Transverse colon (tissue), 4 donors: ENCODE results near the gene CANT1. TPM values are rescaled to one million over a fixed set of nuclear protein-coding genes. Genes with fewer than 3 reads are reported as not detected.

Source experiments
- DNase-seq: peaks from one replicate; pipeline ENCODE4 v3.0.0-alpha.2; 2019
- H3K27ac ChIP-seq, 4 donors: fragments of 200-600 bp; sonication (generic); 2 replicates each; pipeline ENCODE4 v1.5.1; 2016 to 2018; ENCODE audit warnings: inconsistent platforms in 4 of 4
- H3K27me3 ChIP-seq: fragments of 200-600 bp; sonication (generic); 2 replicates; pipeline ENCODE4 v1.5.1; 2017; ENCODE audit warnings: inconsistent platforms
- H3K36me3 ChIP-seq, 4 donors: fragments of 200-600 bp; sonication (generic); 2 replicates each; pipeline ENCODE4 v1.5.1; 2017 to 2019; ENCODE audit warnings: inconsistent platforms in 4 of 4
- H3K4me1 ChIP-seq, 4 donors: fragments of 200-600 bp; sonication (generic); 2 replicates each; pipeline ENCODE4 v1.5.1; 2017 to 2020; ENCODE audit warnings: inconsistent platforms in 4 of 4
- H3K4me3 ChIP-seq, 4 donors: fragments of 200-600 bp; sonication (generic); 1 replicate in 1 of 4; 2 replicates in 3 of 4; pipeline versions ENCODE4 v1.5.1 to v1.6.1; 2017 to 2019; ENCODE audit warnings: inconsistent platforms in 4 of 4
- H3K9me3 ChIP-seq, 2 donors: fragments of 200-600 bp; sonication (generic); 2 replicates each; pipeline ENCODE4 v1.5.1; 2017 to 2019; ENCODE audit warnings: inconsistent platforms in 2 of 2
- EP300 ChIP-seq: sonication (generic); formaldehyde crosslinking; IDR thresholded peaks from one replicate; pipeline ENCODE4 v1.6.1; 2017; ENCODE audit warnings: antibody characterized with exemption, low read depth
- POLR2A ChIP-seq: fragments of 450-650 bp; IDR thresholded peaks from one replicate; pipeline ENCODE4 v1.6.1; 2016; ENCODE audit warnings: antibody characterized with exemption, mild to moderate bottlenecking, moderate library complexity
- POLR2AphosphoS5 ChIP-seq, 3 donors: sonication (generic); formaldehyde crosslinking; IDR thresholded peaks; one replicate each; pipeline ENCODE4 v1.6.1; 2016; ENCODE audit warnings: antibody characterized with exemption in 3 of 3
- WGBS, 2 donors: methylation state at CpG; one replicate each; pipeline ENCODE4 v1.1.5; 2018; ENCODE audit warnings: low coverage in 1 of 2; 5-methylcytosine and 5-hydroxymethylcytosine counted together
- in situ Hi-C, 4 donors: fragments of 200-750 bp; cut with MboI; loops; one replicate each; pipeline versions ENCODE4 v1.15.0 to v1.15.1; 2017; ENCODE audit warnings: low sequenced_read_pairs in 3 of 4, low pct_ligation_motif_present in 1 of 4, low pct_unique_long_range_greater_than_20kb in 1 of 4
- intact Hi-C: fragments of 100-400 bp; cut with DNase I; formaldehyde crosslinking; loops from one replicate; pipeline ENCODE4 v1.15.1; 2023; ENCODE audit warnings: low total_unique reads
- total RNA-seq, 4 donors: library from RNA; depleted of rRNA; stranded (reverse); fragments of >200 nt; gene quantifications; one replicate each; pipeline ENCODE4 v1.1.0, GENCODE V29; 2016
- TF ChIP-seq, protein P1 (sequence below), 5 experiments: fragments of 200-600 bp in 3 of 5; fragments of 450-650 bp in 2 of 5; sonication (generic) in 3 of 5; IDR thresholded peaks; 1 replicate in 2 of 5; 2 replicates in 3 of 5; pipeline ENCODE4 v1.5.1; 2016 to 2017; ENCODE audit warnings: antibody characterized with exemption in 5 of 5, inconsistent platforms in 3 of 5, mild to moderate bottlenecking in 2 of 5, moderate library complexity in 1 of 5

The CANT1 gene
- total RNA-seq, 4 donors from 2014 or later: 89.4 to 231 (median 138) TPM

- H3K36me3 ChIP-seq: no peaks in the 10 kb centered on the region
- WGBS, 2 donors: 81% methylated on average over 10 of the region's 10 CpGs; no CpG with 5 or more reads in 1 of the 2 donors
- intact Hi-C loops (no loop called here), in situ Hi-C loops (no loop called here)
- H3K27ac ChIP-seq: peak overlapping the region; percentile 10 to 61 (median 36)
- DNase-seq: no peak
- H3K9me3 ChIP-seq: peaks cover 0 to 8% of the 10 kb centered on the region in 2 donors
- peaks cover under 1 to 16% (median 6%) of the 10 kb centered on the region in 4 donors for H3K4me1 ChIP-seq
- no peak for TF ChIP-seq POLR2A
- H3K4me3 ChIP-seq: no peak overlapping the region
- no peaks in the 10 kb centered on the region for H3K27me3 ChIP-seq
Observed at GRCh38 chr17:78952706-78953105, 56.9 kb downstream of the CANT1 start.

DNA sequence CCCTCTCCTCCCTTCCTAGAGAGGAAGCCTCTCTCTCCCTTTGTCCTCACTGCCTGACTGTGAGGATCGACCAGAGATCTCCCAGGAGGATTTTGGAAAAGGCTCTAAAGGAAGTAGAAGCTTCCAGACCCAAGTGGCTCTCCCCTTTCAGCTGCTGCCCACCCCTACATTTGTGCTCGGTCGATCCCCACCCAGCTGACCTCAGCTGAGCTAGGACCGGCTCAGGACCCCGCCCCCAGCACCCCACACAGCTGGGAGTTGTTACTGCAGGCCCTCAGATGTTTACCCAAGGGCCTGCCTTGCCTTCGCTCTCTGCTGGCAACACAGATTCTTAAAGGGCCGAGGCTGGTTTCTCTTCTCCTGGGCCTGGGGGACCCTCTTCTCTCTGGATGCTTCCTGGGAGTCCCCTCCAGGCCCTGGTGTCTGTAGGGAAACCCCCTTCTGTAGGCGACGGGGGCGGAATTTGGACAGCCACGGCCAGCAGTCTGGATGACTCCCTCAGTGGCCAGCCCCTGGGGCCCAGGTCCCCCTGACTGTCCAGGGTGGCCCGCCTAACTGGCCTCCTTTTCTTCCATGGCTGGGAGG, 57.5 kb downstream of the CANT1 start:
- peak overlapping the region; percentile 10 to 61 (median 36) for H3K27ac ChIP-seq
- no peaks in the 10 kb centered on the region for H3K36me3 ChIP-seq
- H3K4me1 ChIP-seq: peaks cover 3 to 23% (median 7%) of the 10 kb centered on the region in 4 donors
- in situ Hi-C loops (no loop called here), intact Hi-C loops (no loop called here)
- no peaks in the 10 kb centered on the region for H3K27me3 ChIP-seq
- H3K9me3 ChIP-seq: peaks cover 0 to 8% of the 10 kb centered on the region in 2 donors
- H3K4me3 ChIP-seq: no peak overlapping the region
- WGBS, 2 donors: 0 to 41% methylated on average over 1 to 12 of the region's 12 CpGs
- TF ChIP-seq POLR2A (no peak), POLR2AphosphoS5 (IDR thresholded peaks at IDR 0.05) (no peak), EP300 (no peak)
- TF ChIP-seq, protein P1, sequence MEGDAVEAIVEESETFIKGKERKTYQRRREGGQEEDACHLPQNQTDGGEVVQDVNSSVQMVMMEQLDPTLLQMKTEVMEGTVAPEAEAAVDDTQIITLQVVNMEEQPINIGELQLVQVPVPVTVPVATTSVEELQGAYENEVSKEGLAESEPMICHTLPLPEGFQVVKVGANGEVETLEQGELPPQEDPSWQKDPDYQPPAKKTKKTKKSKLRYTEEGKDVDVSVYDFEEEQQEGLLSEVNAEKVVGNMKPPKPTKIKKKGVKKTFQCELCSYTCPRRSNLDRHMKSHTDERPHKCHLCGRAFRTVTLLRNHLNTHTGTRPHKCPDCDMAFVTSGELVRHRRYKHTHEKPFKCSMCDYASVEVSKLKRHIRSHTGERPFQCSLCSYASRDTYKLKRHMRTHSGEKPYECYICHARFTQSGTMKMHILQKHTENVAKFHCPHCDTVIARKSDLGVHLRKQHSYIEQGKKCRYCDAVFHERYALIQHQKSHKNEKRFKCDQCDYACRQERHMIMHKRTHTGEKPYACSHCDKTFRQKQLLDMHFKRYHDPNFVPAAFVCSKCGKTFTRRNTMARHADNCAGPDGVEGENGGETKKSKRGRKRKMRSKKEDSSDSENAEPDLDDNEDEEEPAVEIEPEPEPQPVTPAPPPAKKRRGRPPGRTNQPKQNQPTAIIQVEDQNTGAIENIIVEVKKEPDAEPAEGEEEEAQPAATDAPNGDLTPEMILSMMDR (IDR thresholded peaks at IDR 0.05): no peak
- no peak for DNase-seq

GRCh38 chr17:78950870-78951269, 58.7 kb downstream of the CANT1 start:
- WGBS, 2 donors: 91% methylated on average over 2 of the region's 2 CpGs; no CpG with 5 or more reads in 1 of the 2 donors

GRCh38 chr17:78947235-78948149, 62.1 kb downstream of the CANT1 start:
- 60% methylated on average over 17 of the region's 18 CpGs; no CpG with 5 or more reads in 1 of the 2 donors for WGBS, 2 donors
- Histone ChIP-seq H3K27me3 (no peaks in the 10 kb centered on the region), H3K4me3 (no peak overlapping the region), H3K4me1 (peaks cover 3 to 18% (median 8%) of the 10 kb centered on the region in 4 donors), H3K27ac (no peak overlapping the region), H3K36me3 (no peaks in the 10 kb centered on the region), H3K9me3 (peaks cover 0 to 8% of the 10 kb centered on the region in 2 donors)
- no peak for TF ChIP-seq EP300
- TF ChIP-seq POLR2A: no peak
- TF ChIP-seq POLR2AphosphoS5 (IDR thresholded peaks at IDR 0.05): no peak
- TF ChIP-seq, protein P1 (IDR thresholded peaks at IDR 0.05): no peak
- in situ Hi-C loops: no loop called here
- intact Hi-C loops: no loop called here
- no peak for DNase-seq

More at GRCh38 chr17:78950870-78951269, 58.7 kb downstream of the CANT1 start:
- DNase-seq: no peak
- H3K36me3 ChIP-seq: no peaks in the 10 kb centered on the region
- in situ Hi-C loops (no loop called here), intact Hi-C loops (no loop called here)
- TF ChIP-seq POLR2AphosphoS5 (IDR thresholded peaks at IDR 0.05) (no peak), POLR2A (no peak), EP300 (no peak)
- TF ChIP-seq, protein P1 (IDR thresholded peaks at IDR 0.05): no peak
- no peaks in the 10 kb centered on the region for H3K27me3 ChIP-seq
- no peak overlapping the region for H3K4me3 ChIP-seq
- H3K27ac ChIP-seq: no peak overlapping the region
- peaks cover 3 to 23% (median 8%) of the 10 kb centered on the region in 4 donors for H3K4me1 ChIP-seq
- H3K9me3 ChIP-seq: peaks cover 0 to 8% of the 10 kb centered on the region in 2 donors
